ENCODE data around the gene UPK2. TPM values are rescaled to one million over a fixed set of nuclear protein-coding genes. Genes with fewer than 3 reads are reported as not detected.

UPK2 gene
- total RNA-seq, 1 experiment from 2014 or later: not detected

DNA sequence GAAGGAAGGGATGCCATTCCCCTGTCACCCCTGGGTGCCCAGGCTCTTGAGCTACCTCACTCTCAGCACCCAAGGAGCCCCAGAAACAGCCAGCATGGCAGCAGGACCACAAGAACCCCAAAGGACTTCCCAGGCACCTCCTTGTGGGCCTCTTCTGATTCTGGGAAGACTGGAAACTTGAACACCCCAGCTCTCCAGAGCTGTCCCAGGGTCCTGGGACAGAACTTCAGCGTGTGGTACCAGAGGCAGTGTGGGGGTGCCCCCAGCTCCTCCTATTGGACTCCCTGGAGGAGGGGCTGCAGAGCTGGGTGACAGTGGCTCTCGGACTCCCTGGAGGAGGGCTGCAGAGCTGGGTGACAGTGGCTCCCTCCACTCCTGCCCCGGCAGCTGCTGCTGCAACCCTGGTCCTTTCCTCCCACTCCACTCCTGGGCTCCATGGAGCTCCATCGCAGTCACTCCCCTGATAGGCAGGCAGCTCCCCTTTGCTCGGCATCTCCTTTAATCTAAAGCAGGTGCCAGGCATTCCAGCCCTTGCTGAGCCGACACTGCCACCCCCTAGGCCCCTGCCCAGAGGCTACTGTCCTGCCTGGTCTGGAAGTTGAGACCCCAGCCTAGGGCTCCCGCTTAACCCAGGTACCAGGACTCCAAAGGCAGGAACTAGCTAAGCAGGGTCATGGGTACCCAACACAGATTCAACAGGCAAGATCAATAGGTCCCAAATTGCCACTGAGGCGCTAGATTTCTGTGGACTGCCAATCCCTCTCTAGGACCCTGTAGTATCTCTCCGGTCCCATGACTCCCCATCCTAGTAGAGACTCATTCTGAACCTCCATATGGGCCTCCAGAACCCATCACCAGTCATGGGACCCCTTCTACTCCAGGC is 33.1 kb upstream of the UPK2 start:
- Mint-ChIP-seq H3K4me3 (peak overlapping the region; percentile 84), H3K27me3 (ENCODE audit: low read depth) (peaks cover 13% of the 10 kb centered on the region), H3K9me3 (no peaks in the 10 kb centered on the region), H3K4me1 (peaks cover 74% of the 10 kb centered on the region), H3K27ac (peak overlapping the region; percentile 36; the same call in 1 of the 2 replicates), H3K36me3 (no peaks in the 10 kb centered on the region)
- TF ChIP-seq, protein P1, sequence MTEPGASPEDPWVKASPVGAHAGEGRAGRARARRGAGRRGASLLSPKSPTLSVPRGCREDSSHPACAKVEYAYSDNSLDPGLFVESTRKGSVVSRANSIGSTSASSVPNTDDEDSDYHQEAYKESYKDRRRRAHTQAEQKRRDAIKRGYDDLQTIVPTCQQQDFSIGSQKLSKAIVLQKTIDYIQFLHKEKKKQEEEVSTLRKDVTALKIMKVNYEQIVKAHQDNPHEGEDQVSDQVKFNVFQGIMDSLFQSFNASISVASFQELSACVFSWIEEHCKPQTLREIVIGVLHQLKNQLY (CRISPR knock-in tag; IDR thresholded peaks at IDR 0.05): no peak
- TF ChIP-seq, protein P2, sequence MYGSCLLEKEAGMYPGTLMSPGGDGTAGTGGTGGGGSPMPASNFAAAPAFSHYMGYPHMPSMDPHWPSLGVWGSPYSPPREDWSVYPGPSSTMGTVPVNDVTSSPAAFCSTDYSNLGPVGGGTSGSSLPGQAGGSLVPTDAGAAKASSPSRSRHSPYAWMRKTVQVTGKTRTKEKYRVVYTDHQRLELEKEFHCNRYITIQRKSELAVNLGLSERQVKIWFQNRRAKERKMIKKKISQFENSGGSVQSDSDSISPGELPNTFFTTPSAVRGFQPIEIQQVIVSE (CRISPR knock-in tag; IDR thresholded peaks at IDR 0.05; ENCODE audit: borderline replicate concordance): no peak
- TF ChIP-seq, protein P3, sequence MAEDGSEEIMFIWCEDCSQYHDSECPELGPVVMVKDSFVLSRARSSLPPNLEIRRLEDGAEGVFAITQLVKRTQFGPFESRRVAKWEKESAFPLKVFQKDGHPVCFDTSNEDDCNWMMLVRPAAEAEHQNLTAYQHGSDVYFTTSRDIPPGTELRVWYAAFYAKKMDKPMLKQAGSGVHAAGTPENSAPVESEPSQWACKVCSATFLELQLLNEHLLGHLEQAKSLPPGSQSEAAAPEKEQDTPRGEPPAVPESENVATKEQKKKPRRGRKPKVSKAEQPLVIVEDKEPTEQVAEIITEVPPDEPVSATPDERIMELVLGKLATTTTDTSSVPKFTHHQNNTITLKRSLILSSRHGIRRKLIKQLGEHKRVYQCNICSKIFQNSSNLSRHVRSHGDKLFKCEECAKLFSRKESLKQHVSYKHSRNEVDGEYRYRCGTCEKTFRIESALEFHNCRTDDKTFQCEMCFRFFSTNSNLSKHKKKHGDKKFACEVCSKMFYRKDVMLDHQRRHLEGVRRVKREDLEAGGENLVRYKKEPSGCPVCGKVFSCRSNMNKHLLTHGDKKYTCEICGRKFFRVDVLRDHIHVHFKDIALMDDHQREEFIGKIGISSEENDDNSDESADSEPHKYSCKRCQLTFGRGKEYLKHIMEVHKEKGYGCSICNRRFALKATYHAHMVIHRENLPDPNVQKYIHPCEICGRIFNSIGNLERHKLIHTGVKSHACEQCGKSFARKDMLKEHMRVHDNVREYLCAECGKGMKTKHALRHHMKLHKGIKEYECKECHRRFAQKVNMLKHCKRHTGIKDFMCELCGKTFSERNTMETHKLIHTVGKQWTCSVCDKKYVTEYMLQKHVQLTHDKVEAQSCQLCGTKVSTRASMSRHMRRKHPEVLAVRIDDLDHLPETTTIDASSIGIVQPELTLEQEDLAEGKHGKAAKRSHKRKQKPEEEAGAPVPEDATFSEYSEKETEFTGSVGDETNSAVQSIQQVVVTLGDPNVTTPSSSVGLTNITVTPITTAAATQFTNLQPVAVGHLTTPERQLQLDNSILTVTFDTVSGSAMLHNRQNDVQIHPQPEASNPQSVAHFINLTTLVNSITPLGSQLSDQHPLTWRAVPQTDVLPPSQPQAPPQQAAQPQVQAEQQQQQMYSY (CRISPR knock-in tag; IDR thresholded peaks at IDR 0.05): peak; percentile 35; the same call in 1 of the 2 replicates
- TF ChIP-seq ZNF512 (CRISPR knock-in tag; IDR thresholded peaks at IDR 0.05; ENCODE audit: borderline replicate concordance): no peak
- TF ChIP-seq, protein P4, sequence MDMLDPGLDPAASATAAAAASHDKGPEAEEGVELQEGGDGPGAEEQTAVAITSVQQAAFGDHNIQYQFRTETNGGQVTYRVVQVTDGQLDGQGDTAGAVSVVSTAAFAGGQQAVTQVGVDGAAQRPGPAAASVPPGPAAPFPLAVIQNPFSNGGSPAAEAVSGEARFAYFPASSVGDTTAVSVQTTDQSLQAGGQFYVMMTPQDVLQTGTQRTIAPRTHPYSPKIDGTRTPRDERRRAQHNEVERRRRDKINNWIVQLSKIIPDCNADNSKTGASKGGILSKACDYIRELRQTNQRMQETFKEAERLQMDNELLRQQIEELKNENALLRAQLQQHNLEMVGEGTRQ (CRISPR knock-in tag; IDR thresholded peaks at IDR 0.05): no peak
- TF ChIP-seq EMX1 (CRISPR knock-in tag; IDR thresholded peaks at IDR 0.05): no peak
- CTCF ChIA-PET: interaction anchor here (0.7 to 1.4 kb wide), 3 partner anchors 28 to 233 kb away, joined by 3 read pairs; partner anchors contain the start of gene DDX6
- POLR2A ChIA-PET: interaction anchor here (1.0 kb wide), 1 partner anchor 233 kb away, joined by 3 read pairs; no protein-coding TSS in a partner anchor
- DNase-seq (ENCODE audit: low spot score) (no peak), ATAC-seq (no peak)

DNA sequence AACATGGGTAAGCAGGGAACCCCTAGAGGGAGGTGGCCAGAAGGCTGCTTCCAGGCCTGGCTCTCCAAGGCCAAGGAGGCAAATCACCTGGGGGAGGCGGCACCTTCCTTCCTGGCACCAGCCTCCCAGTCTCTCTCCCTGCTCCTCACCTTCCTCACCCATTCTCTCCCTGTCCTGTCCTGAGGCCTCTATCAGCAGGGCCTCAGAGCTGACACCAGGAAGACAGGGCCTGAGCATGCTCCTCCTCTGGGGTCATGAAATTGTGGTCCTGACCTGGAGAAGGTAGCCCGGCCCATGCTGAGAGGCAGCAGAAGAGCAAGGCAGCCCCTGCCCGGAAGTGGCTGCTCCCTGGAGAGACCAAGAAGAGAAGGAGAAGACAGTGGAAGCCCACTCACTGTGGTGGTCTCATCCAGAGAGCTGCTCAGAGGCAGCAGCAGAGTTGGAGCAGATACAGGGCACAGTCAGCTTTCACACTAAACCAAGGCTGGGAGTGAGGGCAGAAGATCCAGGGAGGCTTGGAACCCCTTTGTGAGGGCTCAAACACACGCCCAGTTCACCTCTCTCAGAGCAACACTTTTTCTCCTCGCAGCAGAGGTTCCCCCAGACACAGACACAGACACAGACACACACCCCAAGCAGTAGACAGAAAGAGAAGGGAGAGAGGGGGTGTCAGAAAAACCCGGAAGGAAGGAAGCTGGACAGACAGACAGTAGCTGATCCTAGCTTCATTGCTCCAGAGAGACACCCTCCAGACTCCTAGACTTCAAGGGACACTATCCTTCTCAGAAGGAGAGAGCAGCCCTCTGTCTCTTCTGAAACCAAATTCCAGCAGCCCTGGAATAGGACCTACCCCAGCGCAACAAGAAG is 32.1 kb upstream of the UPK2 start:
- Mint-ChIP-seq H3K9me3 (no peaks in the 10 kb centered on the region), H3K27me3 (ENCODE audit: low read depth) (peaks cover 13% of the 10 kb centered on the region), H3K27ac (no peak overlapping the region), H3K4me3 (peak overlapping the region; percentile 84), H3K36me3 (no peaks in the 10 kb centered on the region), H3K4me1 (peaks cover 70% of the 10 kb centered on the region)
- no peak for DNase-seq (ENCODE audit: low spot score)
- TF ChIP-seq USF1 (CRISPR knock-in tag; IDR thresholded peaks at IDR 0.05): no peak
- TF ChIP-seq ZBTB21 (CRISPR knock-in tag; IDR thresholded peaks at IDR 0.05; ENCODE audit: borderline replicate concordance): no peak
- TF ChIP-seq ZNF423 (CRISPR knock-in tag; IDR thresholded peaks at IDR 0.05): no peak
- TF ChIP-seq, protein P5, sequence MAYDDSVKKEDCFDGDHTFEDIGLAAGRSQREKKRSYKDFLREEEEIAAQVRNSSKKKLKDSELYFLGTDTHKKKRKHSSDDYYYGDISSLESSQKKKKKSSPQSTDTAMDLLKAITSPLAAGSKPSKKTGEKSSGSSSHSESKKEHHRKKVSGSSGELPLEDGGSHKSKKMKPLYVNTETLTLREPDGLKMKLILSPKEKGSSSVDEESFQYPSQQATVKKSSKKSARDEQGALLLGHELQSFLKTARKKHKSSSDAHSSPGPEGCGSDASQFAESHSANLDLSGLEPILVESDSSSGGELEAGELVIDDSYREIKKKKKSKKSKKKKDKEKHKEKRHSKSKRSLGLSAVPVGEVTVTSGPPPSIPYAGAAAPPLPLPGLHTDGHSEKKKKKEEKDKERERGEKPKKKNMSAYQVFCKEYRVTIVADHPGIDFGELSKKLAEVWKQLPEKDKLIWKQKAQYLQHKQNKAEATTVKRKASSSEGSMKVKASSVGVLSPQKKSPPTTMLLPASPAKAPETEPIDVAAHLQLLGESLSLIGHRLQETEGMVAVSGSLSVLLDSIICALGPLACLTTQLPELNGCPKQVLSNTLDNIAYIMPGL (CRISPR knock-in tag; IDR thresholded peaks at IDR 0.05): no peak
- no peak for TF ChIP-seq KAT7 (CRISPR knock-in tag; IDR thresholded peaks at IDR 0.05; ENCODE audit: borderline replicate concordance)
- TF ChIP-seq, protein P6, sequence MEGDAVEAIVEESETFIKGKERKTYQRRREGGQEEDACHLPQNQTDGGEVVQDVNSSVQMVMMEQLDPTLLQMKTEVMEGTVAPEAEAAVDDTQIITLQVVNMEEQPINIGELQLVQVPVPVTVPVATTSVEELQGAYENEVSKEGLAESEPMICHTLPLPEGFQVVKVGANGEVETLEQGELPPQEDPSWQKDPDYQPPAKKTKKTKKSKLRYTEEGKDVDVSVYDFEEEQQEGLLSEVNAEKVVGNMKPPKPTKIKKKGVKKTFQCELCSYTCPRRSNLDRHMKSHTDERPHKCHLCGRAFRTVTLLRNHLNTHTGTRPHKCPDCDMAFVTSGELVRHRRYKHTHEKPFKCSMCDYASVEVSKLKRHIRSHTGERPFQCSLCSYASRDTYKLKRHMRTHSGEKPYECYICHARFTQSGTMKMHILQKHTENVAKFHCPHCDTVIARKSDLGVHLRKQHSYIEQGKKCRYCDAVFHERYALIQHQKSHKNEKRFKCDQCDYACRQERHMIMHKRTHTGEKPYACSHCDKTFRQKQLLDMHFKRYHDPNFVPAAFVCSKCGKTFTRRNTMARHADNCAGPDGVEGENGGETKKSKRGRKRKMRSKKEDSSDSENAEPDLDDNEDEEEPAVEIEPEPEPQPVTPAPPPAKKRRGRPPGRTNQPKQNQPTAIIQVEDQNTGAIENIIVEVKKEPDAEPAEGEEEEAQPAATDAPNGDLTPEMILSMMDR (IDR thresholded peaks at IDR 0.05): no peak
- no peak for TF ChIP-seq HMGA2 (CRISPR knock-in tag; IDR thresholded peaks at IDR 0.05)
- TF ChIP-seq CBFB (CRISPR knock-in tag; IDR thresholded peaks at IDR 0.05; ENCODE audit: low read depth): no peak
- ChIA-PET CTCF (interaction anchor here (1.0 kb wide), 2 partner anchors 234 to 282 kb away, joined by 3 to 5 read pairs; partner anchors contain the start of gene CBL), POLR2A (no interaction called here)
- no peak for ATAC-seq
